Upper lobe of right lung (tissue), 1 donor: ENCODE data around the gene CES3. TPM values are rescaled to one million over a fixed set of nuclear protein-coding genes. Genes with fewer than 3 reads are reported as not detected.

Experiments used
- ATAC-seq: fragments of 200-7000 bp; cut with Tn5 transposase; one replicate; pipeline ENCODE4 v1.9.1; 2020; ENCODE audit warnings: mild to moderate bottlenecking, moderate library complexity
- DNase-seq: peaks from one replicate; pipeline ENCODE4 v3.0.0-alpha.2; 2020
- H3K27ac ChIP-seq: fragments of 200-600 bp; one replicate; pipeline ENCODE4 v1.8.0; 2022
- H3K27me3 ChIP-seq: fragments of 200-600 bp; one replicate; pipeline ENCODE4 v1.8.0; 2022; ENCODE audit warnings: mild to moderate bottlenecking
- H3K36me3 ChIP-seq: fragments of 200-600 bp; one replicate; pipeline ENCODE4 v1.8.0; 2022
- H3K4me1 ChIP-seq: fragments of 200-600 bp; one replicate; pipeline ENCODE4 v1.8.0; 2022
- H3K4me3 ChIP-seq: fragments of 200-600 bp; one replicate; pipeline ENCODE4 v1.8.0; 2022; ENCODE audit warnings: mild to moderate bottlenecking
- H3K9me3 ChIP-seq: fragments of 200-600 bp; one replicate; pipeline ENCODE4 v1.8.0; 2022
- CTCF ChIP-seq: fragments of 200-600 bp; IDR thresholded peaks from one replicate; pipeline ENCODE4 v1.8.0; 2022; ENCODE audit warnings: antibody characterized with exemption
- intact Hi-C: fragments of 100-400 bp; cut with DNase I; formaldehyde crosslinking; loops from one replicate; pipeline ENCODE4 v1.11.0; 2022
- total RNA-seq: library from RNA; stranded (reverse); fragmentation: NEBNext Ultra II Directional; extraction: Animal tissue kit (Norgen Biotek cat#: 25700); gene quantifications from one replicate; pipeline ENCODE4 v1.2.1, GENCODE V29; 2021
- donor health status: DM: no; HTN: yes; CAD: no; lungs with severe emphysema.

The CES3 gene
- total RNA-seq, 1 donor from 2014 or later, result 3.4 TPM

- peak overlapping the region; percentile 66 for H3K27ac ChIP-seq
- TF ChIP-seq CTCF, result no peak
- intact Hi-C loops, result no loop called here
- H3K4me3 ChIP-seq, result no peak overlapping the region
- no peaks in the 10 kb centered on the region for H3K36me3 ChIP-seq
- peaks cover 19% of the 10 kb centered on the region for H3K4me1 ChIP-seq
- ATAC-seq (no peak), DNase-seq (no peak)
- H3K9me3 ChIP-seq, result no peaks in the 10 kb centered on the region
- no peaks in the 10 kb centered on the region for H3K27me3 ChIP-seq
These were observed 35.9 kb downstream of the CES3 start for GRCh38 chr16:66996983-66997358.

- Histone ChIP-seq H3K4me1 (peaks cover 19% of the 10 kb centered on the region), H3K36me3 (peaks cover 3% of the 10 kb centered on the region), H3K4me3 (peak overlapping the region; percentile 65), H3K9me3 (no peaks in the 10 kb centered on the region), H3K27ac (peak overlapping the region; percentile 71), H3K27me3 (no peaks in the 10 kb centered on the region)
- intact Hi-C loops, result no loop called here
- no peak for TF ChIP-seq CTCF
- DNase-seq, result peak; percentile 91
- peak; percentile 75 for ATAC-seq
These were observed 39.6 kb downstream of the CES3 start for GRCh38 chr16:67000384-67001351.

- Histone ChIP-seq H3K27ac (no peak overlapping the region), H3K27me3 (no peaks in the 10 kb centered on the region), H3K4me3 (no peak overlapping the region), H3K4me1 (peaks cover 13% of the 10 kb centered on the region), H3K9me3 (no peaks in the 10 kb centered on the region), H3K36me3 (peaks cover 3% of the 10 kb centered on the region)
- no peak for TF ChIP-seq CTCF
- no peak for ATAC-seq
- intact Hi-C loops, result no loop called here
- no peak for DNase-seq
These were observed 40.7 kb downstream of the CES3 start for GRCh38 chr16:67001726-67002125.

- Histone ChIP-seq H3K27me3 (no peaks in the 10 kb centered on the region), H3K4me1 (no peaks in the 10 kb centered on the region), H3K9me3 (no peaks in the 10 kb centered on the region), H3K27ac (no peak overlapping the region), H3K36me3 (peaks cover 3% of the 10 kb centered on the region), H3K4me3 (no peak overlapping the region)
- DNase-seq (no peak), ATAC-seq (peak; percentile 50)
- TF ChIP-seq CTCF, result no peak
- intact Hi-C loops, result no loop called here
These were observed 46.0 kb downstream of the CES3 start for GRCh38 chr16:67006930-67007658.

GRCh38 chr16:67009158-67009557, 48.1 kb downstream of the CES3 start:
- DNase-seq, result no peak
- ATAC-seq, result no peak
- Histone ChIP-seq H3K4me3 (no peak overlapping the region), H3K27ac (no peak overlapping the region), H3K36me3 (no peaks in the 10 kb centered on the region), H3K27me3 (no peaks in the 10 kb centered on the region), H3K9me3 (no peaks in the 10 kb centered on the region), H3K4me1 (peaks cover under 1% of the 10 kb centered on the region)
- intact Hi-C loops, result no loop called here
- TF ChIP-seq CTCF, result no peak
